Small intestine (tissue), 7 donors: Measurements from ENCODE around the gene GLIPR1. TPM values are rescaled to one million over a fixed set of nuclear protein-coding genes. Genes with fewer than 3 reads are reported as not detected.
"Not testable (repeated sequence)": the region's sequence is repeated elsewhere in the genome, so short reads cannot be mapped to it uniquely, and the experiment has no call there.

ENCODE experiments used
- DNase-seq, 2 donors: peaks; one replicate each; pipeline versions ENCODE4 v3.0.0 to v3.0.0-alpha.2; 2013
- FAIRE-seq: peaks from 2 replicates; lab custom pipeline; 2012; peaks lifted over from hg19 to GRCh38; lab: Jason Lieb, UNC
- H3K27ac ChIP-seq, 3 donors: one replicate each; pipeline ENCODE4 v1.5.1; 2013; ENCODE audit warnings: low read length in 2 of 3, mild to moderate bottlenecking in 2 of 3, control low read depth in 1 of 3, inconsistent platforms in 1 of 3, low read depth in 1 of 3, moderate library complexity in 1 of 3
- H3K27me3 ChIP-seq, 3 donors: one replicate each; pipeline ENCODE4 v1.6.1; 2013; ENCODE audit warnings: low read length in 3 of 3, inconsistent platforms in 1 of 3; ENCODE audit not compliant: control insufficient read depth in 3 of 3, insufficient read depth in 3 of 3
- H3K36me3 ChIP-seq, 3 donors: one replicate each; pipeline ENCODE4 v1.6.1; 2013; ENCODE audit warnings: low read length in 3 of 3, inconsistent platforms in 1 of 3, low read depth in 1 of 3, mild to moderate bottlenecking in 1 of 3, moderate library complexity in 1 of 3; ENCODE audit not compliant: control insufficient read depth in 3 of 3, insufficient read depth in 2 of 3
- H3K4me1 ChIP-seq, 3 donors: one replicate each; pipeline ENCODE4 v1.6.1; 2013; ENCODE audit warnings: low read length in 2 of 3, inconsistent platforms in 1 of 3, low read depth in 1 of 3, mild to moderate bottlenecking in 1 of 3, moderate library complexity in 1 of 3; ENCODE audit not compliant: control insufficient read depth in 3 of 3, insufficient read depth in 2 of 3
- H3K4me3 ChIP-seq, 3 donors: one replicate each; pipeline ENCODE4 v1.5.1; 2013; ENCODE audit warnings: low read length in 3 of 3, control low read depth in 1 of 3, inconsistent platforms in 1 of 3, low read depth in 1 of 3, mild to moderate bottlenecking in 1 of 3, moderate library complexity in 1 of 3
- H3K9me3 ChIP-seq, 2 donors: one replicate each; pipeline ENCODE4 v1.6.1; 2013; ENCODE audit warnings: low read depth in 1 of 2, low read length in 1 of 2; ENCODE audit not compliant: control insufficient read depth in 2 of 2, insufficient read depth in 1 of 2
- WGBS, 3 donors: extraction: QIAGEN DNeasy Blood & Tissue Kit; methylation state at CpG; one replicate each; pipeline ENCODE4 v1.1.7; 2013; 5-methylcytosine and 5-hydroxymethylcytosine counted together
- polyA plus RNA-seq, 4 donors: library from polyadenylated mRNA; stranded (reverse) in 3 of 4; unstranded in 1 of 4; fragments of 200-250 nt in 3 of 4; fragments of 120-200 nt in 1 of 4; gene quantifications; one replicate each; pipeline versions ENCODE4 v1.2.1 to v1.2.3, GENCODE V29; 2013
- donor health status: healthy with polysubstance abuse.
- donor health status: control.
- donor health status: control.
- donor health status: Bipolar disorder and iron deficiency.
- donor health status: healthy.

Gene GLIPR1
- polyA plus RNA-seq, 4 donors: 2.5 to 8.1 (median 3.0) TPM

GRCh38 chr12:75457191-75457590 is 23.4 kb upstream of the GLIPR1 start:
- H3K27ac ChIP-seq: no peak overlapping the region
- no peaks in the 10 kb centered on the region for H3K36me3 ChIP-seq
- H3K9me3 ChIP-seq: peaks cover 0 to 12% of the 10 kb centered on the region in 2 donors
- H3K27me3 ChIP-seq: no peaks in the 10 kb centered on the region
- H3K4me3 ChIP-seq: no peak overlapping the region
- WGBS, 3 donors: 35 to 86% (median 69%) methylated on average over 1 of the region's 1 CpG
- no peaks in the 10 kb centered on the region for H3K4me1 ChIP-seq
- DNase-seq (peak in 1 of 2 donors; percentile 10), FAIRE-seq (no peak)

- H3K27me3 ChIP-seq, H3K36me3 ChIP-seq, DNase-seq, H3K4me1 ChIP-seq, FAIRE-seq, H3K4me3 ChIP-seq: not testable (repeated sequence)
- H3K9me3 ChIP-seq: peaks cover 0 to 12% of the 10 kb centered on the region in 2 donors
- peak overlapping the region in 1 of 3 donors; percentile 8 for H3K27ac ChIP-seq
- WGBS, 3 donors: 74 to 78% (median 75%) methylated on average over 9 of the region's 9 CpGs
These were observed 22.7 kb upstream of the GLIPR1 start for GRCh38 chr12:75457866-75458265.

- Histone ChIP-seq H3K27ac (no peak overlapping the region), H3K4me3 (no peak overlapping the region), H3K36me3 (no peaks in the 10 kb centered on the region), H3K9me3 (peaks cover 0 to 12% of the 10 kb centered on the region in 2 donors), H3K27me3 (no peaks in the 10 kb centered on the region), H3K4me1 (no peaks in the 10 kb centered on the region)
- DNase-seq (no peak), FAIRE-seq (no peak)
- 86 to 93% (median 91%) methylated on average over 3 of the region's 3 CpGs for WGBS, 3 donors
These were observed 20.8 kb upstream of the GLIPR1 start for GRCh38 chr12:75459755-75460154.

- Histone ChIP-seq H3K27ac (no peak overlapping the region), H3K4me1 (no peaks in the 10 kb centered on the region), H3K9me3 (peaks cover 0 to 12% of the 10 kb centered on the region in 2 donors), H3K4me3 (no peak overlapping the region), H3K27me3 (no peaks in the 10 kb centered on the region), H3K36me3 (no peaks in the 10 kb centered on the region)
- FAIRE-seq (no peak), DNase-seq (no peak)
These were observed 20.4 kb upstream of the GLIPR1 start for GRCh38 chr12:75460204-75460603.

GRCh38 chr12:75471902-75472890 is 8.4 kb upstream of the GLIPR1 start:
- Histone ChIP-seq H3K9me3 (no peaks in the 10 kb centered on the region), H3K4me3 (no peak overlapping the region), H3K4me1 (no peaks in the 10 kb centered on the region), H3K27ac (no peak overlapping the region), H3K36me3 (no peaks in the 10 kb centered on the region), H3K27me3 (no peaks in the 10 kb centered on the region)
- no peak for DNase-seq
- WGBS, 3 donors: 84 to 89% (median 87%) methylated on average over 6 of the region's 6 CpGs
- FAIRE-seq: no peak

- DNase-seq: no peak
- FAIRE-seq: no peak
- H3K27me3 ChIP-seq: no peaks in the 10 kb centered on the region
These were observed 6.4 kb upstream of the GLIPR1 start for GRCh38 chr12:75474116-75474515.

GRCh38 chr12:75476071-75476470 is 4.5 kb upstream of the GLIPR1 start:
- no peak for FAIRE-seq
- no peaks in the 10 kb centered on the region for H3K36me3 ChIP-seq
- WGBS, 3 donors: 77 to 88% (median 83%) methylated on average over 1 of the region's 1 CpG

More at GRCh38 chr12:75474116-75474515, 6.4 kb upstream of the GLIPR1 start:
- Histone ChIP-seq H3K9me3 (no peaks in the 10 kb centered on the region), H3K4me1 (no peaks in the 10 kb centered on the region), H3K4me3 (no peak overlapping the region), H3K36me3 (no peaks in the 10 kb centered on the region), H3K27ac (no peak overlapping the region)
- WGBS, 3 donors: 52 to 70% (median 57%) methylated on average over 2 of the region's 2 CpGs

GRCh38 chr12:75477137-75477536 is 3.4 kb upstream of the GLIPR1 start:
- H3K36me3 ChIP-seq: no peaks in the 10 kb centered on the region
- H3K9me3 ChIP-seq: no peaks in the 10 kb centered on the region
- 70 to 80% (median 79%) methylated on average over 2 of the region's 2 CpGs for WGBS, 3 donors
- H3K4me3 ChIP-seq: no peak overlapping the region
- DNase-seq: no peak
- FAIRE-seq: no peak
- H3K27ac ChIP-seq: no peak overlapping the region
- H3K4me1 ChIP-seq: no peaks in the 10 kb centered on the region
- H3K27me3 ChIP-seq: no peaks in the 10 kb centered on the region

More at GRCh38 chr12:75476071-75476470, 4.5 kb upstream of the GLIPR1 start:
- Histone ChIP-seq H3K27me3 (no peaks in the 10 kb centered on the region), H3K4me3 (no peak overlapping the region), H3K27ac (no peak overlapping the region), H3K4me1 (no peaks in the 10 kb centered on the region), H3K9me3 (no peaks in the 10 kb centered on the region)
- no peak for DNase-seq
